HepG2 (cell line): ENCODE data around the gene ABCC3. TPM values are rescaled to one million over a fixed set of nuclear protein-coding genes. Genes with fewer than 3 reads are reported as not detected.
A peak's percentile ranks its signal among the peaks of the same experiment; 100 is the strongest.

Experiments used
- ARID4A ChIP-seq: sonication (generic); formaldehyde crosslinking; IDR thresholded peaks from 2 replicates; pipeline ENCODE4 v1.5.0; 2020; ENCODE audit warnings: mild to moderate bottlenecking, missing genetic modification reagents, borderline replicate concordance
- DNMT3B ChIP-seq: conservative IDR thresholded peaks from 2 replicates; pipeline ENCODE4 v1.6.1; 2016; ENCODE audit warnings: missing biosample characterization, control low read depth
- HIVEP1 ChIP-seq: sonication (generic); formaldehyde crosslinking; IDR thresholded peaks from 2 replicates; pipeline ENCODE4 v1.4.0; 2020; ENCODE audit warnings: mild to moderate bottlenecking, missing genetic modification reagents
- HNRNPLL ChIP-seq: fragments of 200-400 bp; formaldehyde crosslinking; IDR thresholded peaks from 2 replicates; pipeline ENCODE4 v1.6.1; 2017; ENCODE audit warnings: mild to moderate bottlenecking, low read depth, low read length; ENCODE audit not compliant: poor library complexity, severe bottlenecking
- HOXA3 ChIP-seq: sonication (generic); formaldehyde crosslinking; IDR thresholded peaks from 2 replicates; pipeline ENCODE4 v1.5.0; 2020; ENCODE audit warnings: missing genetic modification reagents
- KLF15 ChIP-seq: sonication (generic); formaldehyde crosslinking; IDR thresholded peaks from 2 replicates; pipeline ENCODE4 v1.8.1; 2023; ENCODE audit warnings: borderline replicate concordance, mild to moderate bottlenecking, inconsistent platforms, missing genetic modification reagents, mixed read lengths
- NFIC ChIP-seq: IDR thresholded peaks from 2 replicates; pipeline ENCODE4 v1.6.1; 2012; ENCODE audit warnings: mild to moderate bottlenecking, low read length, inconsistent platforms
- NR2C2 ChIP-seq: sonication (generic); formaldehyde crosslinking; IDR thresholded peaks from 2 replicates; pipeline ENCODE4 v1.4.0; 2020; ENCODE audit warnings: missing genetic modification reagents, mild to moderate bottlenecking, moderate library complexity, borderline replicate concordance
- RBM22 ChIP-seq: fragments of 200-400 bp; formaldehyde crosslinking; optimal IDR thresholded peaks from 2 replicates; pipeline ENCODE3; 2017; ENCODE audit warnings: mild to moderate bottlenecking, low read length, moderate library complexity
- RBM39 ChIP-seq: fragments of 200-400 bp; formaldehyde crosslinking; IDR thresholded peaks from one replicate; pipeline ENCODE4 v1.6.1; 2018; ENCODE audit warnings: antibody characterized with exemption, mild to moderate bottlenecking, low read depth, low read length; ENCODE audit not compliant: poor library complexity, severe bottlenecking
- RXRB ChIP-seq: IDR thresholded peaks from 2 replicates; pipeline ENCODE4 v1.6.1; 2016; ENCODE audit warnings: borderline replicate concordance, missing genetic modification reagents, missing compliant biosample characterization
- TBX2 ChIP-seq: sonication (generic); formaldehyde crosslinking; IDR thresholded peaks from 2 replicates; pipeline ENCODE4 v1.5.0; 2020; ENCODE audit warnings: missing genetic modification reagents, mild to moderate bottlenecking, borderline replicate concordance
- ZBTB20 ChIP-seq: sonication (generic); formaldehyde crosslinking; IDR thresholded peaks from 2 replicates; pipeline ENCODE4 v1.8.1; 2023; ENCODE audit warnings: missing genetic modification reagents, low read depth, mild to moderate bottlenecking, borderline replicate concordance
- ZBTB46 ChIP-seq: sonication (generic); formaldehyde crosslinking; IDR thresholded peaks from 2 replicates; pipeline ENCODE4 v1.4.0; 2020; ENCODE audit warnings: mild to moderate bottlenecking, missing genetic modification reagents, borderline replicate concordance
- ZNF383 ChIP-seq: sonication (generic); formaldehyde crosslinking; IDR thresholded peaks from 2 replicates; pipeline ENCODE4 v1.4.0; 2020; ENCODE audit warnings: missing genetic modification reagents, mild to moderate bottlenecking, borderline replicate concordance
- ZNF577 ChIP-seq: sonication (generic); formaldehyde crosslinking; IDR thresholded peaks from 2 replicates; pipeline ENCODE4 v1.4.0; 2020; ENCODE audit warnings: mild to moderate bottlenecking, low read depth, missing genetic modification reagents, borderline replicate concordance
- ZNF878 ChIP-seq: sonication (generic); formaldehyde crosslinking; IDR thresholded peaks from 2 replicates; pipeline ENCODE4 v1.8.1; 2023; ENCODE audit warnings: mild to moderate bottlenecking, missing genetic modification reagents, moderate library complexity
- ZSCAN25 ChIP-seq: sonication (generic); formaldehyde crosslinking; IDR thresholded peaks from 2 replicates; pipeline ENCODE4 v1.8.0; 2022; ENCODE audit warnings: mild to moderate bottlenecking, missing genetic modification reagents
- polyA plus RNA-seq, 8 experiments: library from polyadenylated mRNA; depleted of rRNA in 3 of 8; stranded (reverse) in 7 of 8; unstranded in 1 of 8; fragments of >200 nt; fragmentation: Illumina TruSeq in 4 of 8; extraction: Trizol in 4 of 8; gene quantifications; 2 replicates each; pipeline versions ENCODE4 v1.2.1 to v1.2.3, GENCODE V29; 2011 to 2016; ENCODE audit warnings: low read depth in 4 of 8, missing spikeins in 1 of 8, mixed read lengths in 1 of 8; ENCODE audit not compliant: insufficient read depth in 1 of 8
- total RNA-seq, 5 experiments: library from RNA; depleted of rRNA; stranded (reverse); fragments of >200 nt; fragmentation: Illumina TruSeq; extraction: Trizol; gene quantifications; 2 replicates each; pipeline ENCODE4 v1.2.3, GENCODE V29; 2016; ENCODE audit warnings: low read depth in 1 of 5

Gene ABCC3
- total and polyA plus RNA-seq, 2 of the 13 experiments (the other 11 are each of a cell fraction or from before 2014, with no cell fraction given), result 25.2 to 50.7 TPM

GRCh38 chr17:50627782-50628601 lies 6.7 kb upstream of the ABCC3 start (continued):
- peak; percentile 76; the same call in 1 of the 2 replicates for TF ChIP-seq ARID4A (CRISPR knock-in tag)
- no peak for TF ChIP-seq KLF15 (CRISPR knock-in tag)
- 0 out of 2 replicates have a peak, but pooled peaks have one; percentile 52 for TF ChIP-seq DNMT3B (CRISPR knock-in tag)
- TF ChIP-seq NFIC, result no peak
- peak; percentile 73 for TF ChIP-seq RBM39
- no peak for TF ChIP-seq HOXA3 (CRISPR knock-in tag)
- no peak for TF ChIP-seq ZNF577 (CRISPR knock-in tag)
- TF ChIP-seq HIVEP1 (CRISPR knock-in tag), result peak; percentile 92
- 0 out of 2 replicates have a peak, but pooled peaks have one; percentile 66 for TF ChIP-seq NR2C2 (CRISPR knock-in tag)
- TF ChIP-seq ZNF383 (CRISPR knock-in tag), result 0 out of 2 replicates have a peak, but pooled peaks have one; percentile 45
- peak; percentile 98 for TF ChIP-seq TBX2 (CRISPR knock-in tag)
- TF ChIP-seq ZBTB20, result peak; percentile 59; the same call in 1 of the 2 replicates
- TF ChIP-seq RXRB (CRISPR knock-in tag), result peak; percentile 80
- peak; percentile 44 for TF ChIP-seq HNRNPLL
- peak; percentile 48; the same call in 1 of the 2 replicates for TF ChIP-seq ZSCAN25 (CRISPR knock-in tag)
- TF ChIP-seq ZNF878 (CRISPR knock-in tag), result peak; percentile 58; the same call in 1 of the 2 replicates
- TF ChIP-seq ZBTB46 (CRISPR knock-in tag), result peak; percentile 42; the same call in 1 of the 2 replicates
- TF ChIP-seq RBM22, result no peak
